B cell (primary cell): ENCODE measurements around the gene CALHM1. TPM values are rescaled to one million over a fixed set of nuclear protein-coding genes. Genes with fewer than 3 reads are reported as not detected.
A peak's percentile ranks its signal among the peaks of the same experiment; 100 is the strongest.

Experiments
- ATAC-seq: fragments of 200-7000 bp; cut with Tn5 transposase; one replicate; pipeline ENCODE4 v1.10.0; 2021; ENCODE audit warnings: low read depth, mild to moderate bottlenecking, moderate number of reproducible peaks, moderate library complexity
- CTCF ChIA-PET: fragments of 350-600 bp; sonication (Branson Sonifier 250); formaldehyde crosslinking; loops from one replicate; lab custom pipeline; 2021; ENCODE audit warnings: antibody characterized with exemption, inconsistent platforms; lab: Charles Lee
- POLR2A ChIA-PET: fragments of 350-600 bp; sonication (Branson Sonifier 250); formaldehyde crosslinking; loops from one replicate; lab custom pipeline; 2021; ENCODE audit warnings: antibody characterized with exemption; lab: Charles Lee
- DNase-seq: peaks from one replicate; pipeline ENCODE4 v3.0.0; 2013
- H2AFZ ChIP-seq: 2 replicates; pipeline ENCODE4 v1.6.1; 2012; ENCODE audit warnings: mild to moderate bottlenecking, low read depth, low read length; ENCODE audit not compliant: insufficient read depth, poor library complexity, severe bottlenecking
- H3K27ac ChIP-seq, 2 donors: 1 replicate in 1 of 2; 2 replicates in 1 of 2; pipeline ENCODE4 v1.5.1; 2012 to 2013; ENCODE audit warnings: low read length in 2 of 2, mild to moderate bottlenecking in 2 of 2, moderate library complexity in 1 of 2
- H3K27me3 ChIP-seq, 4 experiments: fragments of 200-600 bp in 1 of 4; sonication (generic) in 1 of 4; replicated peaks in 1 of 4; 1 replicate in 2 of 4; 2 replicates in 2 of 4; pipeline versions ENCODE4 v1.6.1 to v1.7.0; 2013 to 2016; ENCODE audit warnings: low read length in 3 of 4, mild to moderate bottlenecking in 2 of 4, mixed read lengths in 1 of 4, moderate library complexity in 1 of 4; ENCODE audit not compliant: insufficient read depth in 4 of 4, control insufficient read depth in 3 of 4; ENCODE audit errors: control extremely low read depth in 1 of 4
- H3K36me3 ChIP-seq, 2 experiments: replicated peaks in 1 of 2; 1 replicate in 1 of 2; 2 replicates in 1 of 2; pipeline versions ENCODE4 v1.6.1 to v1.7.1; 2013; ENCODE audit warnings: low read length in 1 of 2; ENCODE audit not compliant: insufficient read depth in 2 of 2, control insufficient read depth in 1 of 2; ENCODE audit errors: control extremely low read depth in 1 of 2, extremely low read depth in 1 of 2
- H3K4me1 ChIP-seq, 2 donors: fragments of 200-600 bp in 1 of 2; sonication (generic) in 1 of 2; 1 replicate in 1 of 2; 2 replicates in 1 of 2; pipeline versions ENCODE4 v1.5.1 to v1.6.1; 2013 to 2017; ENCODE audit warnings: low read length in 2 of 2; ENCODE audit not compliant: control insufficient read depth in 2 of 2, insufficient read depth in 2 of 2
- H3K4me2 ChIP-seq: replicated peaks from 2 replicates; pipeline ENCODE3; 2012; ENCODE audit warnings: mild to moderate bottlenecking, low read depth, low read length; ENCODE audit not compliant: poor library complexity, severe bottlenecking
- H3K4me3 ChIP-seq, 5 experiments: fragments of 200-600 bp in 1 of 5; sonication (generic) in 1 of 5; 1 replicate in 3 of 5; 2 replicates in 2 of 5; pipeline versions ENCODE4 v1.5.1 to v1.7.0; 2011 to 2016; ENCODE audit warnings: low read length in 4 of 5, mild to moderate bottlenecking in 4 of 5, low read depth in 2 of 5, control low read depth in 1 of 5, moderate library complexity in 1 of 5; ENCODE audit not compliant: insufficient read depth in 1 of 5; ENCODE audit errors: control extremely low read depth in 1 of 5, extremely low read depth in 1 of 5
- H3K79me2 ChIP-seq: fragments of 200-600 bp; sonication (generic); one replicate; pipeline ENCODE4 v1.6.0; 2016; ENCODE audit warnings: low read length; ENCODE audit not compliant: control insufficient read depth, insufficient read depth
- H3K9ac ChIP-seq: fragments of 200-600 bp; sonication (generic); 2 replicates; pipeline ENCODE4 v1.6.1; 2017; ENCODE audit warnings: mild to moderate bottlenecking, low read length, moderate library complexity
- H3K9me3 ChIP-seq, 3 donors: one replicate each; pipeline versions ENCODE4 v1.6.1 to v1.7.1; 2013; ENCODE audit warnings: low read length in 2 of 3; ENCODE audit not compliant: control insufficient read depth in 2 of 3, insufficient read depth in 1 of 3; ENCODE audit errors: control extremely low read depth in 1 of 3
- H4K20me1 ChIP-seq: 2 replicates; pipeline ENCODE4 v1.6.0; 2012; ENCODE audit warnings: mild to moderate bottlenecking, low read length; ENCODE audit not compliant: insufficient read depth, control insufficient read depth, poor library complexity, severe bottlenecking
- H3K27ac Mint-ChIP-seq: one replicate; pipeline ENCODE4 v1.8.0; 2021; ENCODE audit warnings: mixed read lengths
- H3K27me3 Mint-ChIP-seq: one replicate; pipeline ENCODE4 v1.8.0; 2021; ENCODE audit warnings: mixed read lengths
- H3K4me1 Mint-ChIP-seq: one replicate; pipeline ENCODE4 v1.8.0; 2021; ENCODE audit warnings: mixed read lengths
- H3K4me3 Mint-ChIP-seq: one replicate; pipeline ENCODE4 v1.8.0; 2021; ENCODE audit warnings: mixed read lengths
- H3K9me3 Mint-ChIP-seq: one replicate; pipeline ENCODE4 v1.8.0; 2022; ENCODE audit warnings: mixed read lengths; ENCODE audit not compliant: insufficient read depth
- EZH2 ChIP-seq: IDR thresholded peaks from 2 replicates; pipeline ENCODE4 v1.6.1; 2012; ENCODE audit warnings: borderline replicate concordance, low read depth, mild to moderate bottlenecking, moderate library complexity, low read length; ENCODE audit not compliant: insufficient read depth, poor library complexity, severe bottlenecking
- WGBS: methylation state at CpG from one replicate; pipeline ENCODE4 v1.1.5; 2013; ENCODE audit warnings: missing lambda C conversion rate; ENCODE audit not compliant: insufficient coverage; 5-methylcytosine and 5-hydroxymethylcytosine counted together
- intact Hi-C: fragments of 100-400 bp; cut with micrococcal nuclease; formaldehyde crosslinking; loops from one replicate; pipeline ENCODE4 v1.10.0; 2022
- polyA plus RNA-seq: library from polyadenylated mRNA; depleted of rRNA; stranded (reverse); fragments of >200 nt; gene quantifications from 2 replicates; pipeline ENCODE4 v1.2.3, GENCODE V29; 2012
- total RNA-seq, 2 donors: library from RNA; stranded (reverse); fragments of 120-200 nt in 1 of 2; gene quantifications; 1 replicate in 1 of 2; 2 replicates in 1 of 2; pipeline versions ENCODE4 v1.2.3 to v1.2.4, GENCODE V29; 2013 to 2022
- TF ChIP-seq, protein P1 (sequence below): fragments of 200-600 bp; IDR thresholded peaks from one replicate; pipeline ENCODE4 v1.8.0; 2022; ENCODE audit warnings: antibody characterized with exemption, mild to moderate bottlenecking

CALHM1 gene
- total and polyA plus RNA-seq, 2 donors (not counting 1 experiment from before 2014, with no cell fraction given): 0.16 to 0.34 TPM

DNA sequence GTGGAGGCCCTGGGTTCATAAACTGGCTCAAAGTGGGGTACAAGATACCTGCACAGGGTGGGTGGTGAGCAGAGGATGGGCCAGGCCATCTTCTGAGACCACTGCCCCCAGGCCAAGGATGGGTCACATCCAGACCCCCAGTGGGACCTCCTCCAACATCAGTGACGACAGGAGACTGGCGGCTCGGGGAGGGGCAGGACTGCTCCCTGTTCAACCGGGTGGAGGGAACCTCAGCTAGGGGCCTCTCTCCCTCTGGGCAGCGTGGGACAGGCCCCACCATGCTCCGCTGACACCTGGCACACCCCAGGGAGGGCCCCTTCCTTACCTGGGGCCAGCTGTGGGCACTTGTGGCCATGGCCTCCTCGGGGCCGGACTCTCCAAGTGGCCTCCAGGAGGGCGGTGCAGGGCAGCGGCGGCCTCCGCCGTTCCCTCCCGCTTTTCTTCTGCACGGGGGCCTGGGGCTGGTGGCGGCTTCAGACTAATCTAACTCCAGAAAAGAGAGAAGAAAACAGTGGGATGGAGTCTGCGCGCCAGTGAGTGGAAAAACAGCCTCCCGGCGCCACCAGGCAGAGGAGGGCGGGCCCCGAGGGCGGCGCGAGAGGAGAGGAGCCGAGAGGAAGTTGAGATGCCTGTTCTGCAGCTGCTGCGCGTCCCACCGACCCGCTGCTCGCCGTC lies 6.7 kb downstream of the CALHM1 start, which contains the start of gene CALHM2:
Gene CALHM2, minus strand, starts transcription at position 540 of the 675 bp plus-strand sequence. CDS start 2,429 bp downstream, outside the sequence.
- WGBS: under 1% methylated on average over 30 of the region's 32 CpGs
- H3K27ac ChIP-seq: peak within 1 kb of the TSS; percentile 24 to 71
- ChIA-PET POLR2A (interaction anchor here (1.0 to 2.5 kb wide), 3 partner anchors 15 to 24 kb away, joined by 3 to 24 read pairs (median 11); no protein-coding TSS in a partner anchor), CTCF (interaction anchor here (0.6 to 7.1 kb wide), 12 partner anchors 9 to 1246 kb away, joined by 3 to 50 read pairs (median 6); no protein-coding TSS in a partner anchor)
- intact Hi-C loops: loop anchor here (1.0 kb wide), 2 partner anchors 19 to 30 kb away; no protein-coding TSS in a partner anchor
- ATAC-seq: peak; percentile 86
- H3K36me3 ChIP-seq: peaks cover 0 to 9% of the 10 kb centered on the region in 2 experiments
- Mint-ChIP-seq H3K4me1 (peaks cover 42% of the 10 kb centered on the region), H3K27me3 (no peaks in the 10 kb centered on the region), H3K27ac (peak within 1 kb of the TSS; percentile 91), H3K4me3 (peak within 1 kb of the TSS; percentile 93), H3K9me3 (no peaks in the 10 kb centered on the region)
- H3K9me3 ChIP-seq: no peaks in the 10 kb centered on the region
- no peaks in the 10 kb centered on the region for H4K20me1 ChIP-seq
- peak; percentile 65 for DNase-seq
- H3K79me2 ChIP-seq: peaks cover 18% of the 10 kb centered on the region
- H3K4me2 ChIP-seq: peak within 1 kb of the TSS; percentile 98
- peak within 1 kb of the TSS; percentile 90 for H3K9ac ChIP-seq
- peak within 1 kb of the TSS; percentile 22 to 91 (median 64) for H3K4me3 ChIP-seq
- no peak for TF ChIP-seq EZH2
- TF ChIP-seq, protein P1, sequence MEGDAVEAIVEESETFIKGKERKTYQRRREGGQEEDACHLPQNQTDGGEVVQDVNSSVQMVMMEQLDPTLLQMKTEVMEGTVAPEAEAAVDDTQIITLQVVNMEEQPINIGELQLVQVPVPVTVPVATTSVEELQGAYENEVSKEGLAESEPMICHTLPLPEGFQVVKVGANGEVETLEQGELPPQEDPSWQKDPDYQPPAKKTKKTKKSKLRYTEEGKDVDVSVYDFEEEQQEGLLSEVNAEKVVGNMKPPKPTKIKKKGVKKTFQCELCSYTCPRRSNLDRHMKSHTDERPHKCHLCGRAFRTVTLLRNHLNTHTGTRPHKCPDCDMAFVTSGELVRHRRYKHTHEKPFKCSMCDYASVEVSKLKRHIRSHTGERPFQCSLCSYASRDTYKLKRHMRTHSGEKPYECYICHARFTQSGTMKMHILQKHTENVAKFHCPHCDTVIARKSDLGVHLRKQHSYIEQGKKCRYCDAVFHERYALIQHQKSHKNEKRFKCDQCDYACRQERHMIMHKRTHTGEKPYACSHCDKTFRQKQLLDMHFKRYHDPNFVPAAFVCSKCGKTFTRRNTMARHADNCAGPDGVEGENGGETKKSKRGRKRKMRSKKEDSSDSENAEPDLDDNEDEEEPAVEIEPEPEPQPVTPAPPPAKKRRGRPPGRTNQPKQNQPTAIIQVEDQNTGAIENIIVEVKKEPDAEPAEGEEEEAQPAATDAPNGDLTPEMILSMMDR: no peak
- peaks cover 20 to 39% of the 10 kb centered on the region in 2 donors for H3K4me1 ChIP-seq
- peak within 1 kb of the TSS; percentile 98 for H2AFZ ChIP-seq
- H3K27me3 ChIP-seq: peaks cover 0 to 6% (median 0%) of the 10 kb centered on the region in 4 experiments
